Activated gamma-delta T cell (primary cell): Measurements from ENCODE around the gene GRB2.
"Not testable (repeated sequence)": the region's sequence is repeated elsewhere in the genome, so short reads cannot be mapped to it uniquely, and the experiment has no call there.

Source experiments
- DNase-seq: peaks from one replicate; lab custom pipeline; 2025; lab: John Stamatoyannopoulos, UW

The GRB2 gene

GRCh38 chr17:75387771-75388170 is 17.7 kb downstream of the GRB2 start:
- DNase-seq = no peak

- no peak for DNase-seq
Measured at GRCh38 chr17:75386430-75386829, 19.0 kb downstream of the GRB2 start.

- DNase-seq = no peak
Measured at GRCh38 chr17:75384751-75385150, 20.7 kb downstream of the GRB2 start.

GRCh38 chr17:75383842-75384195 is 21.7 kb downstream of the GRB2 start:
- no peak for DNase-seq

GRCh38 chr17:75380750-75381149 is 24.7 kb downstream of the GRB2 start:
- no peak for DNase-seq

GRCh38 chr17:75380315-75380714 is 25.2 kb downstream of the GRB2 start:
- DNase-seq = no peak

GRCh38 chr17:75379426-75379825 is 26.1 kb downstream of the GRB2 start:
- not testable (repeated sequence) for DNase-seq

GRCh38 chr17:75373280-75373679 is 32.2 kb downstream of the GRB2 start:
- DNase-seq = no peak

GRCh38 chr17:75371981-75372380 is 33.5 kb downstream of the GRB2 start:
- DNase-seq = no peak

GRCh38 chr17:75371339-75371738 is 34.1 kb downstream of the GRB2 start:
- DNase-seq = no peak

GRCh38 chr17:75370286-75370915 is 35.1 kb downstream of the GRB2 start:
- no peak for DNase-seq

GRCh38 chr17:75367838-75368789 is 37.4 kb downstream of the GRB2 start:
- DNase-seq = not testable (repeated sequence)

GRCh38 chr17:75367312-75367711 is 38.2 kb downstream of the GRB2 start:
- DNase-seq = no peak

GRCh38 chr17:75366432-75366831 is 39.0 kb downstream of the GRB2 start:
- no peak for DNase-seq

- DNase-seq = no peak
Measured at GRCh38 chr17:75365931-75366275, 39.6 kb downstream of the GRB2 start.

- DNase-seq = no peak
Measured at GRCh38 chr17:75365009-75365930, 40.2 kb downstream of the GRB2 start.

- DNase-seq = no peak
Measured at GRCh38 chr17:75364078-75364477, 41.4 kb downstream of the GRB2 start.

GRCh38 chr17:75361996-75362395 is 43.5 kb downstream of the GRB2 start:
- DNase-seq = no peak

- DNase-seq = no peak
Measured at GRCh38 chr17:75361344-75361743, 44.1 kb downstream of the GRB2 start.

- DNase-seq = no peak
Measured at GRCh38 chr17:75356260-75356937, 49.1 kb downstream of the GRB2 start.

GRCh38 chr17:75353176-75353575 is 52.3 kb downstream of the GRB2 start:
- no peak for DNase-seq

- no peak for DNase-seq
Measured at GRCh38 chr17:75352079-75352569, 53.4 kb downstream of the GRB2 start.
